WTC11 (cell line): Measurements from ENCODE around the gene TJAP1. TPM values are rescaled to one million over a fixed set of nuclear protein-coding genes. Genes with fewer than 3 reads are reported as not detected.
A peak's percentile ranks its signal among the peaks of the same experiment; 100 is the strongest.

ENCODE experiments used
- CTCF ChIP-seq: fragments of 200-600 bp; IDR thresholded peaks from 2 replicates; pipeline ENCODE4 v1.8.0; 2022; ENCODE audit warnings: antibody characterized with exemption
- E2F5 ChIP-seq: sonication (generic); formaldehyde crosslinking; IDR thresholded peaks from 2 replicates; pipeline ENCODE4 v1.8.1; 2022; ENCODE audit warnings: mild to moderate bottlenecking, moderate library complexity, missing genetic modification reagents
- FOXJ3 ChIP-seq: sonication (generic); formaldehyde crosslinking; IDR thresholded peaks from 2 replicates; pipeline ENCODE4 v1.9.0; 2021; ENCODE audit warnings: missing genetic modification reagents, mild to moderate bottlenecking, borderline replicate concordance
- FOXP1 ChIP-seq: sonication (generic); formaldehyde crosslinking; IDR thresholded peaks from 2 replicates; pipeline ENCODE4 v1.8.0; 2022; ENCODE audit warnings: missing genetic modification reagents, mild to moderate bottlenecking, moderate library complexity, borderline replicate concordance
- GABPB1 ChIP-seq: sonication (generic); formaldehyde crosslinking; IDR thresholded peaks from 2 replicates; pipeline ENCODE4 v1.8.1; 2023; ENCODE audit warnings: mild to moderate bottlenecking, missing genetic modification reagents
- KAT7 ChIP-seq: sonication (generic); formaldehyde crosslinking; IDR thresholded peaks from 2 replicates; pipeline ENCODE4 v1.8.1; 2023; ENCODE audit warnings: missing genetic modification reagents, mild to moderate bottlenecking, borderline replicate concordance
- MLX ChIP-seq: sonication (generic); formaldehyde crosslinking; IDR thresholded peaks from 2 replicates; pipeline ENCODE4 v1.8.1; 2023; ENCODE audit warnings: mild to moderate bottlenecking, missing genetic modification reagents, moderate library complexity
- NFYB ChIP-seq: sonication (generic); formaldehyde crosslinking; conservative IDR thresholded peaks from 2 replicates; pipeline ENCODE4 v1.8.0; 2022; ENCODE audit warnings: low read depth, missing genetic modification reagents
- NR3C1 ChIP-seq: sonication (generic); formaldehyde crosslinking; conservative IDR thresholded peaks from 2 replicates; pipeline ENCODE4 v1.8.1; 2023; ENCODE audit warnings: low read depth, mild to moderate bottlenecking, missing genetic modification reagents
- PREB ChIP-seq: sonication (generic); formaldehyde crosslinking; IDR thresholded peaks from 2 replicates; pipeline ENCODE4 v1.8.1; 2022; ENCODE audit warnings: mild to moderate bottlenecking, missing genetic modification reagents, moderate library complexity, borderline replicate concordance
- STAT6 ChIP-seq: sonication (generic); formaldehyde crosslinking; conservative IDR thresholded peaks from 2 replicates; pipeline ENCODE4 v1.8.1; 2023; ENCODE audit warnings: mild to moderate bottlenecking, low read depth, missing genetic modification reagents, moderate library complexity
- TEAD1 ChIP-seq: sonication (generic); formaldehyde crosslinking; IDR thresholded peaks from 2 replicates; pipeline ENCODE4 v1.8.0; 2022; ENCODE audit warnings: mild to moderate bottlenecking, missing genetic modification reagents
- USF1 ChIP-seq: sonication (generic); formaldehyde crosslinking; IDR thresholded peaks from 2 replicates; pipeline ENCODE4 v1.8.0; 2022; ENCODE audit warnings: mild to moderate bottlenecking, missing genetic modification reagents
- ZNF423 ChIP-seq: fragments of 250-450 bp; sonication (Bioruptor Pico); IDR thresholded peaks from 2 replicates; pipeline ENCODE4 v2.1.2; 2022; ENCODE audit warnings: mild to moderate bottlenecking, moderate library complexity
- ZNF425 ChIP-seq: fragments of 250-450 bp; sonication (Bioruptor Pico); conservative IDR thresholded peaks from 2 replicates; pipeline ENCODE4 v1.9.0; 2021; ENCODE audit warnings: mild to moderate bottlenecking
- ZNF671 ChIP-seq: fragments of 250-450 bp; sonication (Bioruptor Pico); IDR thresholded peaks from 2 replicates; pipeline ENCODE4 v1.8.0; 2021; ENCODE audit warnings: mild to moderate bottlenecking
- total RNA-seq: library from RNA; stranded (reverse); gene quantifications from 3 replicates; pipeline ENCODE4 v1.2.3, GENCODE V29; 2021

Gene TJAP1
- total RNA-seq, 1 experiment from 2014 or later: 40.4 TPM

- TF ChIP-seq PREB (CRISPR knock-in tag) (no peak), NFYB (CRISPR knock-in tag) (0 out of 2 replicates have a peak, but pooled peaks have one; percentile 10), CTCF (no peak), TEAD1 (peak; percentile 57; the same call in 1 of the 2 replicates), GABPB1 (CRISPR knock-in tag) (peak; percentile 60; the same call in 1 of the 2 replicates), NR3C1 (CRISPR knock-in tag) (no peak), ZNF423 (CRISPR knock-in tag) (no peak), E2F5 (CRISPR knock-in tag) (peak; percentile 90; the same call in 1 of the 2 replicates), USF1 (CRISPR knock-in tag) (no peak), ZNF425 (CRISPR knock-in tag) (no peak), FOXP1 (CRISPR knock-in tag) (peak; percentile 60; the same call in 1 of the 2 replicates), FOXJ3 (CRISPR knock-in tag) (no peak), STAT6 (CRISPR knock-in tag) (no peak), KAT7 (CRISPR knock-in tag) (no peak), ZNF671 (CRISPR knock-in tag) (no peak), MLX (no peak)
- TF ChIP-seq, all 79 proteins: peak for 13
Measured at GRCh38 chr6:43477235-43478007, at the start of gene TJAP1 (continued).
